Neural crest cell (in vitro differentiated cells): ENCODE data around the gene RNF150. TPM values are rescaled to one million over a fixed set of nuclear protein-coding genes. Genes with fewer than 3 reads are reported as not detected.

ENCODE experiments used
- DNase-seq: peaks from one replicate; pipeline ENCODE4 v3.0.0; 2021; ENCODE audit warnings: low read depth, mixed read lengths, low spot score
- H3K27ac Mint-ChIP-seq: one replicate; pipeline ENCODE4 v1.8.0; 2021; ENCODE audit warnings: mild to moderate bottlenecking, mixed read lengths; ENCODE audit not compliant: unreplicated experiment
- H3K27me3 Mint-ChIP-seq: 2 replicates; pipeline ENCODE4 v1.8.0; 2021; ENCODE audit warnings: low read depth, mild to moderate bottlenecking, mixed read lengths
- H3K36me3 Mint-ChIP-seq: 2 replicates; pipeline ENCODE4 v1.8.0; 2021; ENCODE audit warnings: low read depth, mild to moderate bottlenecking, mixed read lengths
- H3K4me1 Mint-ChIP-seq: 2 replicates; pipeline ENCODE4 v1.8.0; 2021; ENCODE audit warnings: mixed read lengths
- H3K4me3 Mint-ChIP-seq: one replicate; pipeline ENCODE4 v1.8.0; 2021; ENCODE audit warnings: mild to moderate bottlenecking, mixed read lengths
- H3K9me3 Mint-ChIP-seq: 2 replicates; pipeline ENCODE4 v1.8.0; 2021; ENCODE audit warnings: mixed read lengths
- total RNA-seq: library from RNA; stranded (reverse); gene quantifications from 2 replicates; pipeline ENCODE4 v1.2.1, GENCODE V29; 2021
- TF ChIP-seq, protein P1 (sequence below): fragments of 200-600 bp; sonication (generic); conservative IDR thresholded peaks from 2 replicates; pipeline ENCODE4 v1.5.0; 2021; ENCODE audit warnings: antibody characterized with exemption, mild to moderate bottlenecking

RNF150 gene
- total RNA-seq, 1 donor from 2014 or later, result 23.3 TPM

DNA sequence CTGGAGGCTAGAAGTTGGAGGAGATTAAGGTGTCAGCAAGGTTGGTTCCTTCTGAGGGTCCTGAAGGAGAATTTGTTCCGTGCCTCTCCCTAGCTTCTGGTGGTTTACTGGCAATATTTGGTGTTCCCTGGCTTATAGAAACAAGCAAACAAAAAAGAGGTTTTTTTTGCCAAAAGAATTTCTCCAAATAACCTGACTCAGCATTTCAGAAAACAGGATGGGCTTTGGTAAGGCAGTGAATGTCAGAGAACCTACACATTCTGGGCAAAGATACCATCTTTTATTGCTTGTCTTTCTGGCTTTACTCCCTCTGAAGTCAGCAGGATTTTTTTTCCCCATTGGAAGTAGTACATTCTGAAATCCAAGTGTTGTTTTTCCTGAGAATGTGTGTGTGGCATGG is 283.7 kb downstream of the RNF150 start:
- TF ChIP-seq, protein P1, sequence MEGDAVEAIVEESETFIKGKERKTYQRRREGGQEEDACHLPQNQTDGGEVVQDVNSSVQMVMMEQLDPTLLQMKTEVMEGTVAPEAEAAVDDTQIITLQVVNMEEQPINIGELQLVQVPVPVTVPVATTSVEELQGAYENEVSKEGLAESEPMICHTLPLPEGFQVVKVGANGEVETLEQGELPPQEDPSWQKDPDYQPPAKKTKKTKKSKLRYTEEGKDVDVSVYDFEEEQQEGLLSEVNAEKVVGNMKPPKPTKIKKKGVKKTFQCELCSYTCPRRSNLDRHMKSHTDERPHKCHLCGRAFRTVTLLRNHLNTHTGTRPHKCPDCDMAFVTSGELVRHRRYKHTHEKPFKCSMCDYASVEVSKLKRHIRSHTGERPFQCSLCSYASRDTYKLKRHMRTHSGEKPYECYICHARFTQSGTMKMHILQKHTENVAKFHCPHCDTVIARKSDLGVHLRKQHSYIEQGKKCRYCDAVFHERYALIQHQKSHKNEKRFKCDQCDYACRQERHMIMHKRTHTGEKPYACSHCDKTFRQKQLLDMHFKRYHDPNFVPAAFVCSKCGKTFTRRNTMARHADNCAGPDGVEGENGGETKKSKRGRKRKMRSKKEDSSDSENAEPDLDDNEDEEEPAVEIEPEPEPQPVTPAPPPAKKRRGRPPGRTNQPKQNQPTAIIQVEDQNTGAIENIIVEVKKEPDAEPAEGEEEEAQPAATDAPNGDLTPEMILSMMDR, result no peak
- no peak overlapping the region for H3K4me3 Mint-ChIP-seq
- H3K9me3 Mint-ChIP-seq, result no peaks in the 10 kb centered on the region
- no peak for DNase-seq
- no peaks in the 10 kb centered on the region for H3K27me3 Mint-ChIP-seq
- H3K27ac Mint-ChIP-seq, result no peak overlapping the region
- H3K4me1 Mint-ChIP-seq, result no peaks in the 10 kb centered on the region
- H3K36me3 Mint-ChIP-seq, result no peaks in the 10 kb centered on the region

DNA sequence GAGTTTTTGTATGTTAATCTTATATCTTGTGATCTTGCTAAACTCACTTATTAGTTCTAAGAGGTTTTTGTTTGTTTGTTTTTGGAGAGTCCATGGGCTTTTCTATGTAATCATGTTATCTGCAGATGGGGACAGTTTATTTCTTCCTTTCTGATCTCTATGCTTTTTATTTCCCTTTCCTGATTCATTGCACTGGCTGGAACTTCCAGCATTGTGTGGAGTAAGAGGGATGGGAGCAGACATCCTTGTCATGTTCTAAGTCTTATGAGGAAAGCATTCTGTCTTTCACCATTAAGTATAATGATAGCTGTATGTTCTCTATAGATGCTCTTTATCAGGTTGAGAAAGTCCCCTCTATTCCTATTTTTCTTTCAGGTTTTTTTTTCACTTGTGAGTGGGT is 286.5 kb downstream of the RNF150 start:
- Mint-ChIP-seq H3K9me3 (peaks cover 2% of the 10 kb centered on the region), H3K27ac (no peak overlapping the region), H3K36me3 (no peaks in the 10 kb centered on the region), H3K4me3 (no peak overlapping the region), H3K4me1 (no peaks in the 10 kb centered on the region), H3K27me3 (no peaks in the 10 kb centered on the region)
- TF ChIP-seq, protein P1, result no peak
- DNase-seq, result no peak

DNA sequence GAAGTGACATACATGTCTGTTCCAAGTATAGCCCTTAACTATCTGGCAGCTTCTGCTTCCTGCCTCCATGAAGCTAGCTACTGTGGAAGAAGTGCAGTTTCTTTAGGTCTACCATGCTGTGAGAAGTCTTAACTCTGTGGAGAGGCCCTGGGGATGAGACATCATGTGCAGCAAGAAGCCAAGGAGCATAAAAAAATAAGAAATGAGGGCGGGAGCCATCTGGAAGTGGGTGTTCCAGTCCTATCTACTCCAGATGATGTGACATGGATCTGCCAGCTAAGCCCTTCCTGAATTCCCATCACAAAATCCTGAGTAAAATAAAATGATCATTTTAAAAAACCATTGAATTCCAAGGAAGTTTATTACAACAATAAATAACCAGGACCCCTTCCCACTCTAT is 289.2 kb downstream of the RNF150 start:
- DNase-seq, result no peak
- H3K4me1 Mint-ChIP-seq, result peaks cover 15% of the 10 kb centered on the region
- no peaks in the 10 kb centered on the region for H3K36me3 Mint-ChIP-seq
- no peak overlapping the region for H3K27ac Mint-ChIP-seq
- no peak overlapping the region for H3K4me3 Mint-ChIP-seq
- no peaks in the 10 kb centered on the region for H3K27me3 Mint-ChIP-seq
- H3K9me3 Mint-ChIP-seq, result peaks cover 6% of the 10 kb centered on the region
- TF ChIP-seq, protein P1, result no peak

DNA sequence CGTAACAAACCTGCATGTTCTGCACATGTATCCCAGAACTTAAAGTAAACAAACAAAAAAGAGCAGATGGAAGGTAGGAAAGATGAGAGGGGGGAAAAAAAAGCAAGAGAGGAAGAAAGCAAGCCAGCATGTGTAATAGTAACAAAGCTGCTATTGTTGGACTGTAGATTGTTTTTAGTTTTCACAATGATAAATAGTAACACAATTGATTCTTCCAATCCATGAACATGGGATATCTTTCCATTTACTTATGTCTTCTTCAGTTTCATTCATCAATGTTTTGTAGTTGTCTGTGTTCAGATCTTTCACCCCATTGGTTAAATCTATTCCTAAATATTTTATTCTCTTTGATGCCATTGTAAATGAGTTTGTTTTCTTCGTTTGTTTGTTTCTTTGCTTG is 292.1 kb downstream of the RNF150 start:
- no peak overlapping the region for H3K27ac Mint-ChIP-seq
- peaks cover 6% of the 10 kb centered on the region for H3K9me3 Mint-ChIP-seq
- DNase-seq, result no peak
- H3K4me3 Mint-ChIP-seq, result no peak overlapping the region
- no peaks in the 10 kb centered on the region for H3K27me3 Mint-ChIP-seq
- TF ChIP-seq, protein P1, result no peak
- H3K4me1 Mint-ChIP-seq, result peaks cover 18% of the 10 kb centered on the region
- no peaks in the 10 kb centered on the region for H3K36me3 Mint-ChIP-seq

DNA sequence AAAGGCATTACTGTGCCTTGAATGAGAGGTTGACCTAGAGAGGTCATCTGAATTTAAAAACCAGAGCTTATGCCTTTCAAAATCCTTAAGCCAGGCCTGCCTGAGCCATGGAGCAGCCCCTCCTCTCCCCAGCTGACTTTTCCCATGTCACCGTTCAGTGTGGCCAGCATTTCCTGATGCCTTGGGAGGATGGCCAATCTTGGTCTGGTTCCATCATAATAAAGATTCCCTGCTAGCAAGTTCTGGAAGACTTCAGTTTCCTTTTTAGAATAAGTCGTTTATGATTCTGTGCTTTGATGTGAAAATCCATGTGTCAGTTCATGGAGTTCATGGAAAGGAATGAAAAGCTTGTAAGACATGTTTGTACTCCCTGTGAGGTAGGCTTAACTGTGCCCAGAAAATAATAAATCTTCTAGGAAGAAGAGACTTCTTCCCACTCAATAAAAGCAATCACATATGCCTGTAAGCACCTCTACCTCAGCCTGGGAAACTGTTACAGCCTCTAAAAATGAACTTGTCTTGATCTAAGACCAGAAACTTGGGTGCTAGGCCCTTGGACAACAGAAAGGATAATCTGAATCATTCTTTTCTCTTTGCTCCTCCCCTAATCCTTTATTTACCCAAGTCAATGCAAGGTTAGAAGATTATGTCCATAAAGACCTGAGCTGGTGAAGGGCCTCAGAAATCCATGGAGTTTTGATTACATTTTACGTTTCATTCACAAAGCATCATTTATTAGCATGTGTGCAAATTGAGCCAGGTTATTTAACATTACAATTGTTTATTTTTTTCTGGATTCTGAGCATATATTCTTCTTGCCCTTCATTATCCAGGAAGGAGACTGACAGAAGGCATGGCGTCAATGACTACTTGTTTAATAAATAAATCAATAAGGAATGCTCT is 293.1 kb downstream of the RNF150 start:
- H3K9me3 Mint-ChIP-seq, result peaks cover 6% of the 10 kb centered on the region
- no peak for DNase-seq
- H3K4me3 Mint-ChIP-seq, result peak overlapping the region; percentile 11
- H3K4me1 Mint-ChIP-seq, result peaks cover 19% of the 10 kb centered on the region
- no peaks in the 10 kb centered on the region for H3K36me3 Mint-ChIP-seq
- H3K27ac Mint-ChIP-seq, result peak overlapping the region; percentile 58
- TF ChIP-seq, protein P1, result no peak
- H3K27me3 Mint-ChIP-seq, result no peaks in the 10 kb centered on the region
